ENCODE data around the gene ZNF506. TPM values are rescaled to one million over a fixed set of nuclear protein-coding genes. Genes with fewer than 3 reads are reported as not detected.

The ZNF506 gene
- polyA plus RNA-seq, 1 donor from 2014 or later, result 95.5 TPM

- H3K79me2 ChIP-seq (replicated peaks; ENCODE audit: insufficient read depth, low read length), result no peaks in the 10 kb centered on the region
- no peaks in the 10 kb centered on the region for H3K9me2 ChIP-seq (ENCODE audit: insufficient read depth, low read length)
- H4K20me1 ChIP-seq (ENCODE audit: insufficient read depth), result no peaks in the 10 kb centered on the region
- H3K27me3 ChIP-seq (ENCODE audit: insufficient read depth, low read depth, low read length), result no peaks in the 10 kb centered on the region
- no peaks in the 10 kb centered on the region for H3K9me3 ChIP-seq (ENCODE audit: low read length)
- H3K4me3 ChIP-seq (ENCODE audit: low read length), result no peak overlapping the region
- no peak overlapping the region for H2AFZ ChIP-seq (ENCODE audit: low read depth, low read length)
- no peak overlapping the region for H3K27ac ChIP-seq (ENCODE audit: low read length)
- H3K36me3 ChIP-seq (ENCODE audit: insufficient read depth, low read length), result no peaks in the 10 kb centered on the region
- H3F3A ChIP-seq (ENCODE audit: insufficient read depth, low read length, poor library complexity, severe bottlenecking), result no peaks in the 10 kb centered on the region
- H3K9ac ChIP-seq (ENCODE audit: low read length), result no peak overlapping the region
- no peak overlapping the region for H3K4me2 ChIP-seq (ENCODE audit: low read length)
- TF ChIP-seq SMC3 (conservative IDR thresholded peaks at IDR 0.05; ENCODE audit: poor library complexity) (no peak), POLR2AphosphoS5 (IDR thresholded peaks at IDR 0.05) (no peak), RAD21 (conservative IDR thresholded peaks at IDR 0.05) (no peak), CTCF (IDR thresholded peaks at IDR 0.05; ENCODE audit: poor library complexity, severe bottlenecking) (no peak), MXI1 (conservative IDR thresholded peaks at IDR 0.05; ENCODE audit: poor library complexity, severe bottlenecking) (no peak), REST (IDR thresholded peaks at IDR 0.05; ENCODE audit: borderline replicate concordance) (no peak), EP300 (conservative IDR thresholded peaks at IDR 0.05; ENCODE audit: poor library complexity, severe bottlenecking) (no peak), EZH2 (IDR thresholded peaks at IDR 0.05; ENCODE audit: borderline replicate concordance, insufficient read depth, low read length, poor library complexity, severe bottlenecking) (no peak), TAF1 (IDR thresholded peaks at IDR 0.05; ENCODE audit: low read depth) (no peak)
Observed at GRCh38 chr19:19749117-19749907, 72.2 kb downstream of the ZNF506 start.

- no peaks in the 10 kb centered on the region for H3K36me3 ChIP-seq (ENCODE audit: insufficient read depth, low read length)
- H3K4me3 ChIP-seq (ENCODE audit: low read length), result no peak overlapping the region
- no peak overlapping the region for H3K4me2 ChIP-seq (ENCODE audit: low read length)
- no peaks in the 10 kb centered on the region for H4K20me1 ChIP-seq (ENCODE audit: insufficient read depth)
- H3K9me3 ChIP-seq (ENCODE audit: low read length), result no peaks in the 10 kb centered on the region
- H3K9ac ChIP-seq (ENCODE audit: low read length), result no peak overlapping the region
- H3K27me3 ChIP-seq (ENCODE audit: insufficient read depth, low read depth, low read length), result no peaks in the 10 kb centered on the region
- no peaks in the 10 kb centered on the region for H3K9me2 ChIP-seq (ENCODE audit: insufficient read depth, low read length)
- H3F3A ChIP-seq (ENCODE audit: insufficient read depth, low read length, poor library complexity, severe bottlenecking), result no peaks in the 10 kb centered on the region
- no peak for TF ChIP-seq EZH2 (IDR thresholded peaks at IDR 0.05; ENCODE audit: borderline replicate concordance, insufficient read depth, low read length, poor library complexity, severe bottlenecking)
- TF ChIP-seq RAD21 (conservative IDR thresholded peaks at IDR 0.05), result no peak
- H3K27ac ChIP-seq (ENCODE audit: low read length), result no peak overlapping the region
- H3K79me2 ChIP-seq (replicated peaks; ENCODE audit: insufficient read depth, low read length), result no peaks in the 10 kb centered on the region
- no peak overlapping the region for H2AFZ ChIP-seq (ENCODE audit: low read depth, low read length)
Observed at GRCh38 chr19:19748249-19748938, 73.2 kb downstream of the ZNF506 start.
